OCI-LY1 (cell line): ENCODE data around the gene BABAM2.

Experiments used
- CTCF ChIP-seq: fragments of 200-600 bp; sonication (generic), shearing (Covaris generic); IDR thresholded peaks from 2 replicates; pipeline ENCODE4 v1.5.1; 2017; ENCODE audit warnings: mild to moderate bottlenecking, antibody characterized with exemption, low read length, moderate library complexity, mixed read lengths
- EZH2 ChIP-seq: fragments of 200-600 bp; sonication (generic), shearing (Covaris generic); IDR thresholded peaks from 2 replicates; pipeline ENCODE4 v1.8.0; 2017; ENCODE audit warnings: borderline replicate concordance, mixed run types, mild to moderate bottlenecking, antibody characterized with exemption, low read length, moderate library complexity, mixed read lengths

- no peak for TF ChIP-seq CTCF
- TF ChIP-seq EZH2: no peak
Observed at GRCh38 chr2:28063492-28063962, 173.0 kb downstream of the BABAM2 start.
